ENCODE results near the gene RAB11FIP3. TPM values are rescaled to one million over a fixed set of nuclear protein-coding genes. Genes with fewer than 3 reads are reported as not detected.

The RAB11FIP3 gene
- total and polyA plus RNA-seq, 10 of the 15 experiments (the other 5 are each of a cell fraction or from before 2014, with no cell fraction given), result 1.2 to 27.3 (median 7.7) TPM

DNA sequence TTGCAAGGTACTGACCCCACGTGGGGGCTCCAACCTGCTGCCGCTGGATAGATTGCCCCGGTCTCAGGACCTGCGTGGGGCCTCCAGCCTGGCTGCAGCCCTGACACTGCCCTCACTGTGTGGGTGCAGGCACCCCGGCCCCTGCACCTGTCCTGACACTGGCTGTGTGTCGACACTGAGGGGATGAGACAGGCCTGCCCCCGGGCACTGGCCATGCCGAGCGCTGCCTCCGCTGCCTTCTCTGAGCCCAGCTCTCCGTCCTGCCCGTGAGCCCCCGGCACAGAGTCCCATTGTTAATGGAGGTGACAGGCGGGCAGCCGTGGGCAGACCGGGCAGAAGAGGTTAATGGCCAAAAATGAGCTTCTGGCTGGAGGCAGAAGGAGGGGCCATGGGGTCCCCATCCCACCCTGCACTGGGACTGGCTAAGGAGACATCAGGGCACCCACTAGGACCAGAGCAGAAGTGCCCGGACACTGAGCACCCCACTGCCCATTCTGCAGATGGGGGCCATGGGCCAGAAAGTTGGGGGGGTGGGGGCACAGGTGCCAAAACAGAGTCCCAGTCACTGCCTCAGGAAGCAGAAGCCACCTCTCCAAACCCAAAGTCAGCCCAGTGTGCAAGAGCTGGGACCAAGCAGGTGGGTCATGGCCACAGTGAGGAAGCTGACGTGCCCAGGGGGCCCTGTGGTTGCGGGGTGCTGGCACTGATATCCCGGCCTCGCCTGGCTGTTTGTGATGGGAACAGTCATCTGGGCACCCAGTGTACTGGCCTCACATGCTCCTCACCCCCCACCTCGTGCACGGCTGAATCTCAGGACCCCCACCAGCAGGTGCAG is 132.2 kb downstream of the RAB11FIP3 start:
- BruUV-seq (replicated peaks), result no TSS peak
- Histone ChIP-seq H3K27me3 (replicated peaks in 1 of 2; ENCODE audit: control insufficient read depth in 2 of 2, insufficient read depth in 2 of 2, low read length in 1 of 2) (peaks cover 4 to 9% of the 10 kb centered on the region in 2 experiments; a peak in 3 of 4 replicates), H3K9ac (ENCODE audit: control insufficient read depth, insufficient read depth, low read length) (no peak overlapping the region), H3K4me1 (ENCODE audit: control insufficient read depth, insufficient read depth, low read length) (no peaks in the 10 kb centered on the region), H3K4me3 (no peak overlapping the region), H3K4me2 (ENCODE audit: control insufficient read depth, insufficient read depth) (no peak overlapping the region), H3K36me3 (ENCODE audit: control insufficient read depth in 2 of 2, insufficient read depth in 2 of 2, low read length in 1 of 2) (peaks cover 0 to 3% of the 10 kb centered on the region in 2 experiments; a peak in 1 of 4 replicates), H3K27ac (ENCODE audit: control insufficient read depth, insufficient read depth) (no peak overlapping the region), H3K79me2 (ENCODE audit: control insufficient read depth, insufficient read depth, low read length) (no peaks in the 10 kb centered on the region), H2AFZ (ENCODE audit: control insufficient read depth, low read depth, low read length) (no peak overlapping the region), H4K20me1 (ENCODE audit: control insufficient read depth, insufficient read depth) (no peaks in the 10 kb centered on the region), H3K9me3 (replicated peaks; ENCODE audit: control insufficient read depth, insufficient read depth, low read length) (no peaks in the 10 kb centered on the region)
- 36% methylated on average over 23 of the region's 23 CpGs for WGBS (ENCODE audit: insufficient coverage, insufficient replicate concordance, low lambda C conversion rate, missing lambda C conversion rate)
- DNase-seq (ENCODE audit: low read depth, low spot score) (no peak), ATAC-seq (no peak; the same call in 2 of the 3 replicates), FAIRE-seq (no peak)
- in situ Hi-C loops (cut with MboI) (no loop called here), intact Hi-C loops (cut with micrococcal nuclease; ENCODE audit: unreplicated experiment) (no loop called here)
- SMC1A ChIA-PET (ENCODE audit: uncharacterized antibody, unreplicated experiment), result no interaction called here
- TF ChIP-seq BHLHE40 (IDR thresholded peaks at IDR 0.05; ENCODE audit: borderline replicate concordance in 1 of 2, low read depth in 2 of 2, low read length in 1 of 2) (no peak), PAX8 (IDR thresholded peaks at IDR 0.05) (no peak), POLR2AphosphoS5 (IDR thresholded peaks at IDR 0.05; ENCODE audit: low read length) (no peak), BACH1 (IDR thresholded peaks at IDR 0.05; ENCODE audit: borderline replicate concordance) (no peak), RUNX3 (IDR thresholded peaks at IDR 0.05; ENCODE audit: low read length) (no peak), CREB1 (IDR thresholded peaks at IDR 0.05; ENCODE audit: low read depth) (no peak), ZNF207 (IDR thresholded peaks at IDR 0.05; ENCODE audit: borderline replicate concordance) (no peak), ZNF622 (IDR thresholded peaks at IDR 0.05) (no peak), YY1 (IDR thresholded peaks at IDR 0.05; ENCODE audit: low read depth, low read length) (no peak), RAD51 (IDR thresholded peaks at IDR 0.05) (no peak), RCOR1 (conservative IDR thresholded peaks at IDR 0.05; ENCODE audit: low read depth, low read length) (no peak), EZH2 (IDR thresholded peaks at IDR 0.05; ENCODE audit: borderline replicate concordance, control insufficient read depth, low read depth, low read length) (no peak), IKZF2 (IDR thresholded peaks at IDR 0.05) (no peak)
- TF ChIP-seq, protein P1, sequence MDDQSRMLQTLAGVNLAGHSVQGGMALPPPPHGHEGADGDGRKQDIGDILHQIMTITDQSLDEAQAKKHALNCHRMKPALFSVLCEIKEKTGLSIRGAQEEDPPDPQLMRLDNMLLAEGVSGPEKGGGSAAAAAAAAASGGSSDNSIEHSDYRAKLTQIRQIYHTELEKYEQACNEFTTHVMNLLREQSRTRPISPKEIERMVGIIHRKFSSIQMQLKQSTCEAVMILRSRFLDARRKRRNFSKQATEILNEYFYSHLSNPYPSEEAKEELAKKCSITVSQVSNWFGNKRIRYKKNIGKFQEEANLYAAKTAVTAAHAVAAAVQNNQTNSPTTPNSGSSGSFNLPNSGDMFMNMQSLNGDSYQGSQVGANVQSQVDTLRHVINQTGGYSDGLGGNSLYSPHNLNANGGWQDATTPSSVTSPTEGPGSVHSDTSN (IDR thresholded peaks at IDR 0.05; ENCODE audit: insufficient replicate concordance, low read depth, low read length), result no peak
- TF ChIP-seq, protein P2, sequence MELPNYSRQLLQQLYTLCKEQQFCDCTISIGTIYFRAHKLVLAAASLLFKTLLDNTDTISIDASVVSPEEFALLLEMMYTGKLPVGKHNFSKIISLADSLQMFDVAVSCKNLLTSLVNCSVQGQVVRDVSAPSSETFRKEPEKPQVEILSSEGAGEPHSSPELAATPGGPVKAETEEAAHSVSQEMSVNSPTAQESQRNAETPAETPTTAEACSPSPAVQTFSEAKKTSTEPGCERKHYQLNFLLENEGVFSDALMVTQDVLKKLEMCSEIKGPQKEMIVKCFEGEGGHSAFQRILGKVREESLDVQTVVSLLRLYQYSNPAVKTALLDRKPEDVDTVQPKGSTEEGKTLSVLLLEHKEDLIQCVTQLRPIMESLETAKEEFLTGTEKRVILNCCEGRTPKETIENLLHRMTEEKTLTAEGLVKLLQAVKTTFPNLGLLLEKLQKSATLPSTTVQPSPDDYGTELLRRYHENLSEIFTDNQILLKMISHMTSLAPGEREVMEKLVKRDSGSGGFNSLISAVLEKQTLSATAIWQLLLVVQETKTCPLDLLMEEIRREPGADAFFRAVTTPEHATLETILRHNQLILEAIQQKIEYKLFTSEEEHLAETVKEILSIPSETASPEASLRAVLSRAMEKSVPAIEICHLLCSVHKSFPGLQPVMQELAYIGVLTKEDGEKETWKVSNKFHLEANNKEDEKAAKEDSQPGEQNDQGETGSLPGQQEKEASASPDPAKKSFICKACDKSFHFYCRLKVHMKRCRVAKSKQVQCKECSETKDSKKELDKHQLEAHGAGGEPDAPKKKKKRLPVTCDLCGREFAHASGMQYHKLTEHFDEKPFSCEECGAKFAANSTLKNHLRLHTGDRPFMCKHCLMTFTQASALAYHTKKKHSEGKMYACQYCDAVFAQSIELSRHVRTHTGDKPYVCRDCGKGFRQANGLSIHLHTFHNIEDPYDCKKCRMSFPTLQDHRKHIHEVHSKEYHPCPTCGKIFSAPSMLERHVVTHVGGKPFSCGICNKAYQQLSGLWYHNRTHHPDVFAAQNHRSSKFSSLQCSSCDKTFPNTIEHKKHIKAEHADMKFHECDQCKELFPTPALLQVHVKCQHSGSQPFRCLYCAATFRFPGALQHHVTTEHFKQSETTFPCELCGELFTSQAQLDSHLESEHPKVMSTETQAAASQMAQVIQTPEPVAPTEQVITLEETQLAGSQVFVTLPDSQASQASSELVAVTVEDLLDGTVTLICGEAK (IDR thresholded peaks at IDR 0.05; ENCODE audit: borderline replicate concordance), result no peak
- TF ChIP-seq, protein P3, sequence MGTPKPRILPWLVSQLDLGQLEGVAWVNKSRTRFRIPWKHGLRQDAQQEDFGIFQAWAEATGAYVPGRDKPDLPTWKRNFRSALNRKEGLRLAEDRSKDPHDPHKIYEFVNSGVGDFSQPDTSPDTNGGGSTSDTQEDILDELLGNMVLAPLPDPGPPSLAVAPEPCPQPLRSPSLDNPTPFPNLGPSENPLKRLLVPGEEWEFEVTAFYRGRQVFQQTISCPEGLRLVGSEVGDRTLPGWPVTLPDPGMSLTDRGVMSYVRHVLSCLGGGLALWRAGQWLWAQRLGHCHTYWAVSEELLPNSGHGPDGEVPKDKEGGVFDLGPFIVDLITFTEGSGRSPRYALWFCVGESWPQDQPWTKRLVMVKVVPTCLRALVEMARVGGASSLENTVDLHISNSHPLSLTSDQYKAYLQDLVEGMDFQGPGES (IDR thresholded peaks at IDR 0.05), result no peak
- TF ChIP-seq, protein P4, sequence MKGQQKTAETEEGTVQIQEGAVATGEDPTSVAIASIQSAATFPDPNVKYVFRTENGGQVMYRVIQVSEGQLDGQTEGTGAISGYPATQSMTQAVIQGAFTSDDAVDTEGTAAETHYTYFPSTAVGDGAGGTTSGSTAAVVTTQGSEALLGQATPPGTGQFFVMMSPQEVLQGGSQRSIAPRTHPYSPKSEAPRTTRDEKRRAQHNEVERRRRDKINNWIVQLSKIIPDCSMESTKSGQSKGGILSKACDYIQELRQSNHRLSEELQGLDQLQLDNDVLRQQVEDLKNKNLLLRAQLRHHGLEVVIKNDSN (IDR thresholded peaks at IDR 0.05; ENCODE audit: borderline replicate concordance, extremely low read length, insufficient read depth, low read depth, low read length), result no peak
- RAD21 ChIA-PET (ENCODE audit: unreplicated experiment), result no interaction called here
- CTCF ChIA-PET, result no interaction called here
- POLR2A ChIA-PET, result no interaction called here
